ENCODE measurements around the gene CDH23.

- TF ChIP-seq POLR2AphosphoS5 (IDR thresholded peaks at IDR 0.05; ENCODE audit: low read depth, low read length) (no peak), REST (IDR thresholded peaks at IDR 0.05; ENCODE audit: insufficient read depth in 1 of 2, low read depth in 2 of 2, low read length in 2 of 2) (no peak), SIN3A (IDR thresholded peaks at IDR 0.05; ENCODE audit: borderline replicate concordance, insufficient read depth, low read length) (no peak), TAF1 (IDR thresholded peaks at IDR 0.05; ENCODE audit: borderline replicate concordance, insufficient read depth, low read length) (no peak), FOXP2 (optimal IDR thresholded peaks at IDR 0.05; ENCODE audit: borderline replicate concordance, extremely low read depth, extremely low read length, insufficient read depth) (no peak)
Measured at GRCh38 chr10:71461457-71461856, 64.7 kb downstream of the CDH23 start.
